WTC11 (cell line): ENCODE measurements around the gene NTRK2. TPM values are rescaled to one million over a fixed set of nuclear protein-coding genes. Genes with fewer than 3 reads are reported as not detected.

Source experiments
- ATAC-seq: fragments of 200-7000 bp; cut with Tn5 transposase; 2 replicates; pipeline ENCODE4 v1.10.0; 2021; ENCODE audit warnings: mild to moderate bottlenecking, moderate library complexity
- CTCF ChIA-PET: fragments of 300-600 bp; sonication (Branson Sonifier 250); formaldehyde crosslinking; loops from one replicate; lab custom pipeline; 2021; ENCODE audit warnings: antibody characterized with exemption; lab: Charles Lee
- POLR2A ChIA-PET: fragments of 350-600 bp; sonication (Branson Sonifier 250); formaldehyde crosslinking; loops from one replicate; lab custom pipeline; 2021; ENCODE audit warnings: antibody characterized with exemption; lab: Charles Lee
- DNase-seq: peaks from one replicate; pipeline ENCODE4 v3.0.0; 2021; ENCODE audit warnings: low spot score
- H3K27ac Mint-ChIP-seq: 2 replicates; pipeline ENCODE4 v1.8.0; 2021; ENCODE audit warnings: mixed read lengths
- H3K27me3 Mint-ChIP-seq: 2 replicates; pipeline ENCODE4 v1.8.0; 2021; ENCODE audit warnings: low read depth, mild to moderate bottlenecking, moderate library complexity, mixed read lengths
- H3K36me3 Mint-ChIP-seq: 2 replicates; pipeline ENCODE4 v1.8.0; 2021; ENCODE audit warnings: mixed read lengths
- H3K4me1 Mint-ChIP-seq: 2 replicates; pipeline ENCODE4 v1.8.0; 2022; ENCODE audit warnings: mixed read lengths
- H3K4me3 Mint-ChIP-seq: 2 replicates; pipeline ENCODE4 v1.8.0; 2021; ENCODE audit warnings: mild to moderate bottlenecking, moderate library complexity, mixed read lengths
- H3K9me3 Mint-ChIP-seq: 2 replicates; pipeline ENCODE4 v1.8.0; 2021; ENCODE audit warnings: mixed read lengths
- CBFB ChIP-seq: sonication (generic); formaldehyde crosslinking; IDR thresholded peaks from 2 replicates; pipeline ENCODE4 v1.8.1; 2022; ENCODE audit warnings: mild to moderate bottlenecking, low read depth, missing genetic modification reagents
- CDX4 ChIP-seq: fragments of 250-450 bp; sonication (Bioruptor Pico); IDR thresholded peaks from 2 replicates; pipeline ENCODE4 v1.9.0; 2021; ENCODE audit warnings: moderate library complexity, mild to moderate bottlenecking, inconsistent platforms, borderline replicate concordance
- ELF4 ChIP-seq: sonication (generic); formaldehyde crosslinking; IDR thresholded peaks from 2 replicates; pipeline ENCODE4 v1.8.1; 2022; ENCODE audit warnings: low read depth, mild to moderate bottlenecking, moderate library complexity, missing genetic modification reagents
- FOXJ3 ChIP-seq: sonication (generic); formaldehyde crosslinking; IDR thresholded peaks from 2 replicates; pipeline ENCODE4 v1.9.0; 2021; ENCODE audit warnings: missing genetic modification reagents, mild to moderate bottlenecking, borderline replicate concordance
- GABPB1 ChIP-seq: sonication (generic); formaldehyde crosslinking; IDR thresholded peaks from 2 replicates; pipeline ENCODE4 v1.8.1; 2023; ENCODE audit warnings: mild to moderate bottlenecking, missing genetic modification reagents
- GRHL2 ChIP-seq: fragments of 250-450 bp; sonication (Bioruptor Pico); IDR thresholded peaks from 2 replicates; pipeline ENCODE4 v1.8.0; 2022; ENCODE audit warnings: mild to moderate bottlenecking, moderate library complexity; ENCODE audit not compliant: insufficient replicate concordance, severe bottlenecking
- IRF2 ChIP-seq: sonication (generic); formaldehyde crosslinking; IDR thresholded peaks from 2 replicates; pipeline ENCODE4 v1.8.0; 2022; ENCODE audit warnings: low read depth, missing genetic modification reagents, borderline replicate concordance
- MYBL2 ChIP-seq: sonication (generic); formaldehyde crosslinking; IDR thresholded peaks from 2 replicates; pipeline ENCODE4 v1.8.1; 2023; ENCODE audit warnings: mild to moderate bottlenecking, moderate library complexity, missing genetic modification reagents
- NFYB ChIP-seq: sonication (generic); formaldehyde crosslinking; conservative IDR thresholded peaks from 2 replicates; pipeline ENCODE4 v1.8.0; 2022; ENCODE audit warnings: low read depth, missing genetic modification reagents
- RORB ChIP-seq: fragments of 250-450 bp; sonication (Bioruptor Pico); IDR thresholded peaks from 2 replicates; pipeline ENCODE4 v1.9.0; 2021; ENCODE audit warnings: mild to moderate bottlenecking
- ZBTB21 ChIP-seq: sonication (generic); formaldehyde crosslinking; IDR thresholded peaks from 2 replicates; pipeline ENCODE4 v1.8.1; 2023; ENCODE audit warnings: mild to moderate bottlenecking, missing genetic modification reagents, borderline replicate concordance
- ZNF138 ChIP-seq: sonication (generic); formaldehyde crosslinking; conservative IDR thresholded peaks from 2 replicates; pipeline ENCODE4 v1.8.1; 2022; ENCODE audit warnings: mild to moderate bottlenecking, moderate library complexity, missing genetic modification reagents
- ZNF219 ChIP-seq: sonication (generic); formaldehyde crosslinking; IDR thresholded peaks from 2 replicates; pipeline ENCODE4 v1.8.0; 2023; ENCODE audit warnings: missing genetic modification reagents, mild to moderate bottlenecking, borderline replicate concordance
- ZNF416 ChIP-seq: fragments of 250-450 bp; sonication (Bioruptor Pico); IDR thresholded peaks from 2 replicates; pipeline ENCODE4 v1.9.0; 2021; ENCODE audit warnings: mild to moderate bottlenecking, inconsistent platforms
- ZSCAN18 ChIP-seq: fragments of 250-450 bp; sonication (Bioruptor Pico); IDR thresholded peaks from 2 replicates; pipeline ENCODE4 v2.1.2; 2022; ENCODE audit warnings: mild to moderate bottlenecking, moderate library complexity
- total RNA-seq: library from RNA; stranded (reverse); gene quantifications from 3 replicates; pipeline ENCODE4 v1.2.3, GENCODE V29; 2021
- TF ChIP-seq, protein P1 (sequence below): sonication (generic); formaldehyde crosslinking; IDR thresholded peaks from 2 replicates; pipeline ENCODE4 v1.8.1; 2022; ENCODE audit warnings: mild to moderate bottlenecking, missing genetic modification reagents, moderate library complexity, borderline replicate concordance
- TF ChIP-seq, protein P2 (sequence below): sonication (generic); formaldehyde crosslinking; IDR thresholded peaks from 2 replicates; pipeline ENCODE4 v1.8.1; 2023; ENCODE audit warnings: mild to moderate bottlenecking, moderate library complexity, missing genetic modification reagents
- TF ChIP-seq, protein P3 (sequence below): sonication (generic); formaldehyde crosslinking; conservative IDR thresholded peaks from 2 replicates; pipeline ENCODE4 v1.8.1; 2023; ENCODE audit warnings: mild to moderate bottlenecking, low read depth, missing genetic modification reagents, moderate library complexity
- TF ChIP-seq, protein P4 (sequence below): sonication (generic); formaldehyde crosslinking; IDR thresholded peaks from 2 replicates; pipeline ENCODE4 v1.8.0; 2022; ENCODE audit warnings: mild to moderate bottlenecking, missing genetic modification reagents
- TF ChIP-seq, protein P5 (sequence below): sonication (generic); formaldehyde crosslinking; IDR thresholded peaks from 2 replicates; pipeline ENCODE4 v1.8.0; 2022; ENCODE audit warnings: missing genetic modification reagents

NTRK2 gene
- total RNA-seq, 1 experiment from 2014 or later = 0.02 TPM

- H3K4me3 Mint-ChIP-seq = no peak overlapping the region
- H3K36me3 Mint-ChIP-seq = no peaks in the 10 kb centered on the region
- DNase-seq (no peak), ATAC-seq (no peak)
- CTCF ChIA-PET = no interaction called here
- H3K9me3 Mint-ChIP-seq = no peaks in the 10 kb centered on the region
- TF ChIP-seq IRF2 (CRISPR knock-in tag) (no peak), ZSCAN18 (CRISPR knock-in tag) (no peak), GRHL2 (CRISPR knock-in tag) (no peak)
- H3K27me3 Mint-ChIP-seq = no peaks in the 10 kb centered on the region
- POLR2A ChIA-PET = no interaction called here
- peak overlapping the region; percentile 2; the same call in 1 of the 2 replicates for H3K27ac Mint-ChIP-seq
- peaks cover 22% of the 10 kb centered on the region for H3K4me1 Mint-ChIP-seq
These were observed 159.9 kb downstream of the NTRK2 start for GRCh38 chr9:84829471-84829870.

- no peak overlapping the region for H3K27ac Mint-ChIP-seq
- H3K36me3 Mint-ChIP-seq = no peaks in the 10 kb centered on the region
- H3K4me3 Mint-ChIP-seq = no peak overlapping the region
- no peak for DNase-seq
- ATAC-seq = no peak
- H3K4me1 Mint-ChIP-seq = peaks cover 25% of the 10 kb centered on the region
- ChIA-PET POLR2A (no interaction called here), CTCF (no interaction called here)
- H3K27me3 Mint-ChIP-seq = no peaks in the 10 kb centered on the region
- H3K9me3 Mint-ChIP-seq = no peaks in the 10 kb centered on the region
- TF ChIP-seq, protein P1, sequence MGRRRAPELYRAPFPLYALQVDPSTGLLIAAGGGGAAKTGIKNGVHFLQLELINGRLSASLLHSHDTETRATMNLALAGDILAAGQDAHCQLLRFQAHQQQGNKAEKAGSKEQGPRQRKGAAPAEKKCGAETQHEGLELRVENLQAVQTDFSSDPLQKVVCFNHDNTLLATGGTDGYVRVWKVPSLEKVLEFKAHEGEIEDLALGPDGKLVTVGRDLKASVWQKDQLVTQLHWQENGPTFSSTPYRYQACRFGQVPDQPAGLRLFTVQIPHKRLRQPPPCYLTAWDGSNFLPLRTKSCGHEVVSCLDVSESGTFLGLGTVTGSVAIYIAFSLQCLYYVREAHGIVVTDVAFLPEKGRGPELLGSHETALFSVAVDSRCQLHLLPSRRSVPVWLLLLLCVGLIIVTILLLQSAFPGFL (CRISPR knock-in tag) = no peak
- no peak for TF ChIP-seq ZNF219 (CRISPR knock-in tag)
- no peak for TF ChIP-seq MYBL2 (CRISPR knock-in tag)
- no peak for TF ChIP-seq ZNF138
- no peak for TF ChIP-seq GABPB1 (CRISPR knock-in tag)
- TF ChIP-seq ZNF416 = no peak
- no peak for TF ChIP-seq CBFB
- TF ChIP-seq, protein P2, sequence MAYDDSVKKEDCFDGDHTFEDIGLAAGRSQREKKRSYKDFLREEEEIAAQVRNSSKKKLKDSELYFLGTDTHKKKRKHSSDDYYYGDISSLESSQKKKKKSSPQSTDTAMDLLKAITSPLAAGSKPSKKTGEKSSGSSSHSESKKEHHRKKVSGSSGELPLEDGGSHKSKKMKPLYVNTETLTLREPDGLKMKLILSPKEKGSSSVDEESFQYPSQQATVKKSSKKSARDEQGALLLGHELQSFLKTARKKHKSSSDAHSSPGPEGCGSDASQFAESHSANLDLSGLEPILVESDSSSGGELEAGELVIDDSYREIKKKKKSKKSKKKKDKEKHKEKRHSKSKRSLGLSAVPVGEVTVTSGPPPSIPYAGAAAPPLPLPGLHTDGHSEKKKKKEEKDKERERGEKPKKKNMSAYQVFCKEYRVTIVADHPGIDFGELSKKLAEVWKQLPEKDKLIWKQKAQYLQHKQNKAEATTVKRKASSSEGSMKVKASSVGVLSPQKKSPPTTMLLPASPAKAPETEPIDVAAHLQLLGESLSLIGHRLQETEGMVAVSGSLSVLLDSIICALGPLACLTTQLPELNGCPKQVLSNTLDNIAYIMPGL (CRISPR knock-in tag) = no peak
These were observed 160.6 kb downstream of the NTRK2 start for GRCh38 chr9:84829997-84830696.

DNA sequence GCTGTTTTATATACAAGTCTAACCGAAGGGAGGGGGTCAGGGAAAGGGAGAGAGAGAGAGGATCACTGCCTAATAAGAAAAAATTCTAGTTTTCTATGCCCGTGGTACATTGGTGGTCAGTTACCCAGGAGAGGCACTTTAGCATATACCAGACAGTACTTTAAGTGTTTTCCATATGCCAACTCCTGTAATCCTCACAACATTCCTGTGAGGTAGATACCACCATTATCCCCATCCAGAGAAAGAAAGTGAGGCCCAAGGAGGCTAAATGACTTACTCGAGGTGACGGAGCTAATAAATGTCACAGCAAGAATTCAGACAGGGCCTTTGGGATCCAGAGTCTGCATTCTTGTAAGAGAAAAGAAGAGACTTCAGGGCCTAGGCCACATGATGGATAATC, 161.8 kb downstream of the NTRK2 start:
- no peak overlapping the region for H3K4me3 Mint-ChIP-seq
- no peaks in the 10 kb centered on the region for H3K36me3 Mint-ChIP-seq
- H3K9me3 Mint-ChIP-seq = no peaks in the 10 kb centered on the region
- no peaks in the 10 kb centered on the region for H3K27me3 Mint-ChIP-seq
- ATAC-seq (no peak), DNase-seq (no peak)
- CTCF ChIA-PET = interaction anchor here (0.8 kb wide), 1 partner anchor 11 kb away, joined by 3 read pairs; no protein-coding TSS in a partner anchor
- H3K4me1 Mint-ChIP-seq = peaks cover 30% of the 10 kb centered on the region
- H3K27ac Mint-ChIP-seq = no peak overlapping the region
- POLR2A ChIA-PET = no interaction called here
- TF ChIP-seq CBFB = no peak
- no peak for TF ChIP-seq RORB (CRISPR knock-in tag)
- TF ChIP-seq CDX4 (CRISPR knock-in tag) = no peak
- TF ChIP-seq, protein P3, sequence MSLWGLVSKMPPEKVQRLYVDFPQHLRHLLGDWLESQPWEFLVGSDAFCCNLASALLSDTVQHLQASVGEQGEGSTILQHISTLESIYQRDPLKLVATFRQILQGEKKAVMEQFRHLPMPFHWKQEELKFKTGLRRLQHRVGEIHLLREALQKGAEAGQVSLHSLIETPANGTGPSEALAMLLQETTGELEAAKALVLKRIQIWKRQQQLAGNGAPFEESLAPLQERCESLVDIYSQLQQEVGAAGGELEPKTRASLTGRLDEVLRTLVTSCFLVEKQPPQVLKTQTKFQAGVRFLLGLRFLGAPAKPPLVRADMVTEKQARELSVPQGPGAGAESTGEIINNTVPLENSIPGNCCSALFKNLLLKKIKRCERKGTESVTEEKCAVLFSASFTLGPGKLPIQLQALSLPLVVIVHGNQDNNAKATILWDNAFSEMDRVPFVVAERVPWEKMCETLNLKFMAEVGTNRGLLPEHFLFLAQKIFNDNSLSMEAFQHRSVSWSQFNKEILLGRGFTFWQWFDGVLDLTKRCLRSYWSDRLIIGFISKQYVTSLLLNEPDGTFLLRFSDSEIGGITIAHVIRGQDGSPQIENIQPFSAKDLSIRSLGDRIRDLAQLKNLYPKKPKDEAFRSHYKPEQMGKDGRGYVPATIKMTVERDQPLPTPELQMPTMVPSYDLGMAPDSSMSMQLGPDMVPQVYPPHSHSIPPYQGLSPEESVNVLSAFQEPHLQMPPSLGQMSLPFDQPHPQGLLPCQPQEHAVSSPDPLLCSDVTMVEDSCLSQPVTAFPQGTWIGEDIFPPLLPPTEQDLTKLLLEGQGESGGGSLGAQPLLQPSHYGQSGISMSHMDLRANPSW (CRISPR knock-in tag) = no peak
- TF ChIP-seq, protein P4, sequence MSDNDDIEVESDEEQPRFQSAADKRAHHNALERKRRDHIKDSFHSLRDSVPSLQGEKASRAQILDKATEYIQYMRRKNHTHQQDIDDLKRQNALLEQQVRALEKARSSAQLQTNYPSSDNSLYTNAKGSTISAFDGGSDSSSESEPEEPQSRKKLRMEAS (CRISPR knock-in tag) = no peak
- TF ChIP-seq NFYB = no peak
- TF ChIP-seq FOXJ3 (CRISPR knock-in tag) = no peak
- TF ChIP-seq, protein P5, sequence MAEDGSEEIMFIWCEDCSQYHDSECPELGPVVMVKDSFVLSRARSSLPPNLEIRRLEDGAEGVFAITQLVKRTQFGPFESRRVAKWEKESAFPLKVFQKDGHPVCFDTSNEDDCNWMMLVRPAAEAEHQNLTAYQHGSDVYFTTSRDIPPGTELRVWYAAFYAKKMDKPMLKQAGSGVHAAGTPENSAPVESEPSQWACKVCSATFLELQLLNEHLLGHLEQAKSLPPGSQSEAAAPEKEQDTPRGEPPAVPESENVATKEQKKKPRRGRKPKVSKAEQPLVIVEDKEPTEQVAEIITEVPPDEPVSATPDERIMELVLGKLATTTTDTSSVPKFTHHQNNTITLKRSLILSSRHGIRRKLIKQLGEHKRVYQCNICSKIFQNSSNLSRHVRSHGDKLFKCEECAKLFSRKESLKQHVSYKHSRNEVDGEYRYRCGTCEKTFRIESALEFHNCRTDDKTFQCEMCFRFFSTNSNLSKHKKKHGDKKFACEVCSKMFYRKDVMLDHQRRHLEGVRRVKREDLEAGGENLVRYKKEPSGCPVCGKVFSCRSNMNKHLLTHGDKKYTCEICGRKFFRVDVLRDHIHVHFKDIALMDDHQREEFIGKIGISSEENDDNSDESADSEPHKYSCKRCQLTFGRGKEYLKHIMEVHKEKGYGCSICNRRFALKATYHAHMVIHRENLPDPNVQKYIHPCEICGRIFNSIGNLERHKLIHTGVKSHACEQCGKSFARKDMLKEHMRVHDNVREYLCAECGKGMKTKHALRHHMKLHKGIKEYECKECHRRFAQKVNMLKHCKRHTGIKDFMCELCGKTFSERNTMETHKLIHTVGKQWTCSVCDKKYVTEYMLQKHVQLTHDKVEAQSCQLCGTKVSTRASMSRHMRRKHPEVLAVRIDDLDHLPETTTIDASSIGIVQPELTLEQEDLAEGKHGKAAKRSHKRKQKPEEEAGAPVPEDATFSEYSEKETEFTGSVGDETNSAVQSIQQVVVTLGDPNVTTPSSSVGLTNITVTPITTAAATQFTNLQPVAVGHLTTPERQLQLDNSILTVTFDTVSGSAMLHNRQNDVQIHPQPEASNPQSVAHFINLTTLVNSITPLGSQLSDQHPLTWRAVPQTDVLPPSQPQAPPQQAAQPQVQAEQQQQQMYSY (CRISPR knock-in tag) = no peak
- TF ChIP-seq ELF4 = no peak
- TF ChIP-seq ZBTB21 (CRISPR knock-in tag) = no peak
